H1 (cell line): ENCODE measurements around the gene ZNF511. TPM values are rescaled to one million over a fixed set of nuclear protein-coding genes. Genes with fewer than 3 reads are reported as not detected.

Experiments
- ASH2L ChIP-seq: fragments of 200-600, 300-600 bp; sonication (generic); IDR thresholded peaks from one replicate; pipeline ENCODE4 v1.7.1; 2017; ENCODE audit warnings: low read length
- BCL11A ChIP-seq, 2 experiments: IDR thresholded peaks; one replicate each; pipeline ENCODE4 v1.6.1; 2011; ENCODE audit warnings: low read depth in 2 of 2, low read length in 2 of 2, mild to moderate bottlenecking in 2 of 2
- BRCA1 ChIP-seq: IDR thresholded peaks from 2 replicates; pipeline ENCODE4 v1.6.1; 2012; ENCODE audit warnings: low read depth, low read length, improper control_type of control experiment
- EGR1 ChIP-seq: IDR thresholded peaks from 2 replicates; pipeline ENCODE4 v1.6.1; 2011; ENCODE audit warnings: low read depth, low read length, borderline replicate concordance
- HDAC2 ChIP-seq, 2 experiments: fragments of 300-600 bp in 1 of 2; sonication (generic) in 1 of 2; IDR thresholded peaks; 2 replicates each; pipeline ENCODE4 v1.6.1; 2011 to 2012; ENCODE audit warnings: low read depth in 2 of 2, low read length in 2 of 2, mild to moderate bottlenecking in 2 of 2, moderate library complexity in 2 of 2, borderline replicate concordance in 1 of 2, inconsistent platforms in 1 of 2
- KDM1A ChIP-seq: fragments of 200-600, 300-600 bp; sonication (generic); IDR thresholded peaks from 2 replicates; pipeline ENCODE4 v1.7.1; 2016; ENCODE audit warnings: mild to moderate bottlenecking, low read length, borderline replicate concordance
- TAF7 ChIP-seq: optimal IDR thresholded peaks from 2 replicates; pipeline ENCODE3; 2011; ENCODE audit warnings: low read depth, mild to moderate bottlenecking, inconsistent platforms, low read length, moderate library complexity, borderline replicate concordance
- USF2 ChIP-seq: IDR thresholded peaks from 2 replicates; pipeline ENCODE4 v1.6.1; 2011; ENCODE audit warnings: low read length, improper control_type of control experiment
- polyA plus RNA-seq, 7 experiments: library from polyadenylated mRNA; depleted of rRNA in 3 of 7; stranded (reverse) in 5 of 7; unstranded in 2 of 7; fragments of >200 nt in 5 of 7; fragments of 200-250 nt in 2 of 7; gene quantifications; 1 replicate in 5 of 7; 2 replicates in 1 of 7; 4 replicates in 1 of 7; pipeline versions ENCODE4 v1.2.1 to v1.2.3, GENCODE V29; 2011 to 2013; ENCODE audit warnings: missing spikeins in 2 of 7, mixed read lengths in 2 of 7
- total RNA-seq: library from RNA; stranded (reverse); fragmentation: NEBNext Ultra II Directional; extraction: Animal tissue kit (Norgen Biotek cat#: 25700); gene quantifications from 2 replicates; pipeline ENCODE4 v1.2.1, GENCODE V29; 2021

ZNF511 gene
- total and polyA plus RNA-seq, 2 of the 8 experiments (the other 6 are each of a cell fraction or from before 2014, with no cell fraction given): 55.4 to 71.7 TPM

- TF ChIP-seq USF2 (no peak), TAF7 (no peak), BRCA1 (no peak), HDAC2 (IDR thresholded peaks at IDR 0.05; ENCODE audit: borderline replicate concordance in 1 of 2, low read depth in 2 of 2, low read length in 2 of 2) (no peak), BCL11A (IDR thresholded peaks at IDR 0.05; ENCODE audit: low read depth in 2 of 2, low read length in 2 of 2) (no peak), EGR1 (no peak), KDM1A (no peak), ASH2L (no peak)
These were observed 28.6 kb downstream of the ZNF511 start (continued) for GRCh38 chr10:133337370-133337725.
